GM21526 (cell line): ENCODE results near the gene ARPIN.
"Not testable (repeated sequence)": the region's sequence is repeated elsewhere in the genome, so short reads cannot be mapped to it uniquely, and the experiment has no call there.

Experiments used
- ATAC-seq: cut with Tn5 transposase; IDR thresholded peaks from one replicate; pipeline ENCODE4 v1.9.1; 2021; ENCODE audit warnings: moderate library complexity; ENCODE audit not compliant: unreplicated experiment, low FRiP score

The ARPIN gene

GRCh38 chr15:89880727-89881126, 32.0 kb downstream of the ARPIN start:
- ATAC-seq, result no peak

DNA sequence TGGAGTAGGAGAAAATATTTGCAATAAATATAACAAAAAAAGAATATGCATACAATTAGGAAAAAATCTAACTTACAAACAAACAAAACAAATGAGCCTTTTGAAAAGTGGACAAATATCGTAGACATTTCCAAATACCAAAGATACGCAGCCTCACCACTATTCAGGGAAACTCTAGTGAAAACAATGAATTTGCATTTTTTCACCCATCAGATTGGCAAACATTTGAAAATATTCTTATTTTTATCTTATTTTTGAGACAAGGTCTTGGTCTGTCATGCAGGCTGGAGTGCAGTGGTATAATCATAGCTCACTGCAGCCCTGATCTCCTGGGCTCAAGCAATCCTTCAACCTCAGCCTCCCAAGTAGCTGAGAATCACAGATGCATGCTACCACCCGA, 34.4 kb downstream of the ARPIN start:
- ATAC-seq, result no peak

DNA sequence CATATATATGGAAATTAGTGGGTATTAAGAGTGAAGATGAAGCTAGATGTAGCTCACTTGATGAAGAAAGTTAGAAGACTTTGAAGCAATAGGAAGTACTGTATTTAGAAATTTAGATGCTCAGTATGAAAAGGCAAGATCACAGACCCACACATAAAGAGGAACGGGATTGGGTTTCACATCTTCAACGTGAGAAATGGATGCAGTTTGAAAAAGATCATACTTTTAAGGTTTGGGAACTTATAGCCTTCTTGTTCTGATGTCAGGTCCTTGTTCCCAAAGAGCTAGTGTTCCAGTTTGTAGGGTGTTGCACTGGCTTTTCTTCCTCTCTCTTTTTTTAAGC, 35.7 kb downstream of the ARPIN start:
- no peak for ATAC-seq

GRCh38 chr15:89876396-89877082, 36.2 kb downstream of the ARPIN start:
- ATAC-seq, result no peak

DNA sequence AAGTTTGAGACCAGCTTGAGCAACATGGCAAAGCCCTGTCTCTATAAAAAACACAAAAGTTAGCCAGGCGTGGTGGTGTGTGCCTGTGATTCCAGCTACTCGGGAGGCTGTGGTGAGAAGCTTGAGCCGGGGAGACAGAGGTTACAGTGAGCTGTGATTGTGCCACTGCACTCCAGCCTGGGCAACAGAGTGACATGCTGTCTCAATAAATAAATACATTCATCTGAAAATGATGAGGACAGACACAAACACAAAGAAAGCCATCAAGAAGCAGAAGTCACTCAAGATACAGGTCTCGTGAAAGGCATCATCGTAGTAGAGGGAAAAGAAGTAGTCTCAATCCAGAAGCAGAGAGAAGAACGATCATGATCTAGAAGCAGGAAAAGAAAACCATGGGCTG, 37.0 kb downstream of the ARPIN start:
- ATAC-seq, result no peak

DNA sequence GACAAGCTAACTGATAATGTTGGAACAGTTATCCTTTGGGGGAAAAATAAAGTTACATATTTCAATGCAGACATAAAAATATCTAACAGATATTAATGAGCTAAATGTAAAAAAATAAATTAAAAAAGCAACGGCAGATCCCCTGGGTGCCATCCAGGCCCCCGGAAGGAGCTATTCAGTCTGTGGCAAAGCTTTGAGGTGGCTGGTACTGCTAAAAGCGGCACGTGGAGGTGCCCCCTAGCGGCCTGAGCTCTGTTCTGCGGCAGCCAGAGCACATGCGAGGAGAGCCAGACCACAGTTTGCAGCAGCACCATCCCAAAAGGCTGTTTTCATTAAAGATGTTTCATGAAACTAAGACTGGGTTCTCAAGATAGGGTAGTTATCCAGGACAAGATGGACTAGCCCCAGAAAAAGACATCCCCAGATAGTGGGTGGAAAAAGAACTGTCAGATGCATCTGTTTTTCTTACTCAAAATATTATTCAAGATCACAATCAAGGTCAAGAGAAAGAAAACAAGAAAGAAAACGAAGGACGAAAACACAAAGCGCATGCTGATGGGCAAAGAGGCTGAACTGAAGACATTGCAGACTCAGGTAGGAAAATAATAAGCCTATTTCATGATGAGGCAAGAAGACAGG, 37.7 kb downstream of the ARPIN start:
- ATAC-seq, result no peak

GRCh38 chr15:89870688-89871288, 42.0 kb downstream of the ARPIN start:
- no peak for ATAC-seq

DNA sequence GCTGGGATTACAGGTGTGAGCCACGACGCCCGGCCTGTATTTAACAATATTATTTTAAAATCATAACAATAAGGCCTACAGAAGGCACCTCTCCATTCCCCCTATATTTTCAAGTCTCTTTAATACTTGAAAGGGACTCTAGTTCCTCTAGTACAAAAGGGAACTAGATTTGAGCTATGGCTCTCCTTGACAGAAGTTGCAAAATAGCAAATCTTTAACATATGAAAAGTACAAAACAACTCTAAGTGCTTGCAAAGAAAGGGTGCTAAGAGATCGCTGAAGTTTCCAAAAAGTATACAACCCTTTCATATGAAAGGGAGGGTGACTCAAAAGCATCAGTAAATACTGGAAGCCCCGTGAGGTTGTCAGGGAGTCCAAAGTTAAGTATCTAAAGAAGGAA, 42.7 kb downstream of the ARPIN start:
- no peak for ATAC-seq

GRCh38 chr15:89869490-89869889, 43.3 kb downstream of the ARPIN start:
- ATAC-seq, result not testable (repeated sequence)

GRCh38 chr15:89864958-89865739, 47.6 kb downstream of the ARPIN start:
- ATAC-seq, result no peak

DNA sequence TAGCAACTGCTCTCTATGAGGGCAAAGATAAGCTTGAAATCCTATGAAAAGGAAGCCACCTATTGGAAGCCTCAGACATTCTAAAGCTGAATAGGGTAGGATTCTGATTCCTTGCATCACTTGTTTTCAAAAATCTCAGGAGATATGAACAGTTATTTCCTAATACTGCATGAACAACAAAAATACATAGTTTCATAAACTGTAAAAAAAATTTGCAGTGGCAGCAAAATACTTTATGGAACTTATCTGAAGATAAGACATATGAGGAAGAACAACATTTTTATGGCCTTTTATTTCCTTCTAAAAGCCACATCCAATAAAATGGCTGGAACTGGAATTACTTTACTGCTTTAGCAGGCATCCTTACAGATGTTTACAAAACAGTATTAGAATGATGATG, 48.8 kb downstream of the ARPIN start:
- no peak for ATAC-seq

DNA sequence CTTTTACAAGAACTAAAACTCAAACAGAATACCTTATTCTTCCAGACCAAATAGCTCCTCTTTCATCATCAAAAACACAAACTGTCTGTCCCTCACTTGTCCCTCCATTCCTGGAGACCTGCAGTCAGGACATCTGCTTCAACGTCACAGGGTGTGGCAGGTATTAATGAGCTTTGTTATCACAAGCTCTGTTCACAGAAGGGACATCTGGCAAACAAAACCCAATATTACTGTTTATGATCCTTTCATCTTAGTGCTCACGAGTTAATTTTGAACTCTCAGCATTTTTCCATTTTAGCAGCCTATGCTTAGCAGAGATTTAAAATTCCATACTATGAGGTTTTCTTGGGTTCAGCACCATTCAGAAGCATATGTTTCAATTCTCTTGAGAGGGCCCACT, 51.9 kb downstream of the ARPIN start:
- ATAC-seq, result no peak

- no peak for ATAC-seq
Measured at GRCh38 chr15:89860431-89860830, 52.3 kb downstream of the ARPIN start.

DNA sequence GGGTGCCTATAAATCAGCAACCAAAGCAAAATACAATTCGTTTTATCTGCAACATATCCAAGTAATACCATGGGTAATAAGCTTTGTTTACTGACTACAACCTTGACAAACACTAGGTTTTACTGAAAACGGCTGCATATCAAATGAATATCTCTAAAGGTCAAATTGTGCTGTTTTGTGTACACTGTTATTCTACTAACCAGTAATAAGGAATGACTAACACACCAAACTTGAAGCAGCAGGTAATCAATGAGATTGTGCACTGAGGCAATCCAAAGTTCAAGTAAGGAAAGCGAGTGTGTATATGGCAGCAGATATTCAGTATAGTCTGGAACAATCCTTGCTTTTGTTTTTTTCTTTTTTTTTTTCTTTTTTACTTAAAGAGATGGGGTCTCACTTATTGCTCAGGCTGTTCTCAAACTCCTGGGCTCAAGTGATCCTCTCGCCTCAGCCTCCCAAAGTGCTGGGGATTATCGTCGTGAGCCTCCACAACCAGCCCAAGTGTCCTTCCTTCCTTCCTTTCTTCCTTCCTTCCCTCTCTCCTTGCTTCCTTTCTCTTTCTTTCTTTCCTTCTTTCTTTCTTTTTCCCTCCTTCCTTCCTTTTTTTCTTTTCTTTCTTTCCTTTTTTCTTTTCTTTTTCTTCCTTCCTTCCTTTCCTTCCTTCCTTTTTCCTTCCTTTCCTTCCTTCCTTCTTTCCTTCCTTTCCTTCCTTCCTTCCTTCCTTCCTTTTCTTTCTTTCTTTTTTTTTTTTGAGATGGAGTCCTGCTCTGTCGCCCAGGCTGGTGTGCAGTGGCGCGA, 53.9 kb downstream of the ARPIN start:
- ATAC-seq, result no peak

DNA sequence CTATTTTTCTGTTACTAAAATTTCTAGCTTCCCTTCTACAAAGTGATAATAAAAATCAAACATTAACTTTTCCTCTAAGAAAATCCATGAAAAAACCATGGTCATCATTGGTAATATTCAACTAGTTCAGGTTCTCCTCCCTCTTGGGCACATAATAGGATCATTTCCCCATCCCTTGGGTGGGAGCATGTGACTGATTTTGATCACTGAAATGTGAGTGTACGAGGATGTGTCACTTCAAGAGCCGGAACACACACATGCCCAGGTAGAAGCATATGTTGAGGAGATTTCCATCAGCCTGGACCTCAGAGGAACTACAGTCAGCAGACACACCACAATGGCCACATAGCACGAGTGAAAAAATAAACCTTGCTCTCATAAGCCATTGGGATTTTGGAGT, 55.1 kb downstream of the ARPIN start:
- no peak for ATAC-seq

DNA sequence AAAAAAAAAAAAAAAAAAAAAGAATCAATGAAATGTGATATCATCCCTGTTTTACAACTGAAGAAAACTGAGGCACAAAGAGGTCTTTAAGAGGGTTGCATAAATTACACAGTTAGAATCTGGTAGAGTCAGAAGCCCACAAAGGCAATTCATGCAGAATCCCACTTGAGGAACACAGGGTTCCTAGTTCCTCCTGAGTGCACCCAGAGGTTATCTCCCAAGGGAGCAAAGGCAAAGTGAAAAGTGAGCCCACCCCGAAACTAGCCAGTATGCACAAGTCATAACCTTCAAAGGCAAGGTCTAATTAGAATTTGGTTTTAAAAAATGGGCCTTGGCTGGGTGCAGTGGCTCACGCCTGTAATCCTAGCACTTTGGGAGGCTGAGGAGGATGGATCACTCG, 56.8 kb downstream of the ARPIN start:
- ATAC-seq, result no peak

GRCh38 chr15:89854863-89855262, 57.9 kb downstream of the ARPIN start:
- ATAC-seq, result not testable (repeated sequence)

GRCh38 chr15:89852342-89852995, 60.3 kb downstream of the ARPIN start:
- ATAC-seq, result no peak

- no peak for ATAC-seq
Measured at GRCh38 chr15:89851673-89852341, 60.9 kb downstream of the ARPIN start.

GRCh38 chr15:89848970-89849292, 63.8 kb downstream of the ARPIN start:
- ATAC-seq, result peak; percentile 8
